Cardiac muscle cell (in vitro differentiated cells and primary cell): ENCODE data around the gene SNRPB. TPM values are rescaled to one million over a fixed set of nuclear protein-coding genes. Genes with fewer than 3 reads are reported as not detected.

Experiments
- DNase-seq, 2 donors: peaks; one replicate each; pipeline versions ENCODE4 v3.0.0 to v3.0.0-alpha.2; 2010 to 2017; ENCODE audit warnings: low read depth in 1 of 2, low spot score in 1 of 2
- H3K27ac ChIP-seq: fragments of 200-600 bp; sonication (generic); 2 replicates; pipeline ENCODE4 v1.5.1; 2016
- H3K27me3 ChIP-seq: fragments of 200-600 bp; sonication (generic); 2 replicates; pipeline ENCODE4 v1.6.0; 2016; ENCODE audit warnings: control low read depth
- H3K36me3 ChIP-seq: fragments of 200-600 bp; sonication (generic); 2 replicates; pipeline ENCODE4 v1.5.1; 2016; ENCODE audit warnings: control low read depth
- H3K4me1 ChIP-seq: fragments of 200-600 bp; sonication (generic); 2 replicates; pipeline ENCODE4 v1.8.1; 2017; ENCODE audit warnings: low read depth, mild to moderate bottlenecking, mixed run types
- H3K4me3 ChIP-seq: fragments of 200-600 bp; sonication (generic); 2 replicates; pipeline ENCODE4 v1.5.1; 2016; ENCODE audit warnings: mild to moderate bottlenecking
- H3K9me3 ChIP-seq: fragments of 200-600 bp; sonication (generic); 2 replicates; pipeline ENCODE4 v1.5.1; 2017; ENCODE audit warnings: low read depth, mild to moderate bottlenecking, control low read depth
- polyA plus RNA-seq: library from polyadenylated mRNA; unstranded; fragments of >200 nt; fragmentation: Nextera tagmentation; extraction: Ambion mirVana; gene quantifications from 2 replicates; pipeline ENCODE4 v1.2.1, GENCODE V29; 2016
- total RNA-seq: library from RNA; depleted of rRNA; stranded (reverse); fragments of >200 nt; gene quantifications from 2 replicates; pipeline ENCODE4 v1.2.3, GENCODE V29; 2016
- TF ChIP-seq, protein P1 (sequence below): IDR thresholded peaks from 2 replicates; pipeline ENCODE4 v1.5.1; 2012; ENCODE audit warnings: low read depth, mild to moderate bottlenecking, low read length

SNRPB gene
- 187 and 290 TPM in 2 replicates for total RNA-seq
- polyA plus RNA-seq: 190 and 251 TPM in 2 replicates

DNA sequence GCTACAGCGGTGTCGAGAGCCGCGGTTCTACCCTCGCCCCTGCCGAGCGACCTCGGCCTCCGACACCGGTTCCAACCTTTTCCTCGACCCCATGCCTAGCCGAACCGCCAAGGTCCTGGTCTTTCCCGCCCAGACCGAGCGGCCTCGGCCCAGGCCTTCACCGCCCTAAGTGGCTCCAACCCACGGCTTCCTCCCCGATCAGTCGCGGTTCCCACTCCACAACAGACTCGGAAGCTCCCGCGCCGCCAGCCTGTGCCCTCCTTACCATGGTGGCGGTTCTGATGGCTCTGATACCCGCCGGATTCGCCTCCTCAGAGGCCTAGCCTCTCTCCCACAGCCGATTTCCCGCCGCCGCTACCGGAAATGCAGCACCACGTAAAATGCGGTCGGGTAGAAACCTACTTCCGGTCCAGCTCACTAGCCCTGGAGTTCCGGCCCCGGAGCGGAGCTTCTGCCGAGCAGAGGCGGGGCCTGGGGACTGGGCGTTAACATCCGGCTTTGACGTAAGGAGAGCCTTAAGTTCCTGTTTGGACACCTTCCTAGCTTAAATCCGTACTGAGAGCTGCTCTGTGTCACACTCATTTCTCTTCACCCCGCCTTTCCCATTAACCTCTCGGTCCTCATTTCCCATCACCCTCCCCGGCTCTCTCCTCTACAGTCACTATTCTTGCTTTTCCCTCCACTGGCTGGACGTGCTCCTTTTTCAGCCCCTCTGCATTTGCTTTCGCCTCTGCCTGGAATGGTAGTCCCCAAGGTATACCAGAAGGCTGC, at the start of gene SNRPB:
Gene SNRPB, minus strand, starts transcription at position 367 of the 771 bp plus-strand sequence. Its CDS starts 99 bp downstream, at position 268.
- Histone ChIP-seq H3K4me1 (peaks cover 6% of the 10 kb centered on the region), H3K27me3 (no peaks in the 10 kb centered on the region), H3K36me3 (peaks cover 20% of the 10 kb centered on the region), H3K4me3 (peak within 1 kb of the TSS; percentile 72), H3K27ac (peak within 1 kb of the TSS; percentile 95), H3K9me3 (no peaks in the 10 kb centered on the region)
- DNase-seq: peak; percentile 99 to 100
- TF ChIP-seq, protein P1, sequence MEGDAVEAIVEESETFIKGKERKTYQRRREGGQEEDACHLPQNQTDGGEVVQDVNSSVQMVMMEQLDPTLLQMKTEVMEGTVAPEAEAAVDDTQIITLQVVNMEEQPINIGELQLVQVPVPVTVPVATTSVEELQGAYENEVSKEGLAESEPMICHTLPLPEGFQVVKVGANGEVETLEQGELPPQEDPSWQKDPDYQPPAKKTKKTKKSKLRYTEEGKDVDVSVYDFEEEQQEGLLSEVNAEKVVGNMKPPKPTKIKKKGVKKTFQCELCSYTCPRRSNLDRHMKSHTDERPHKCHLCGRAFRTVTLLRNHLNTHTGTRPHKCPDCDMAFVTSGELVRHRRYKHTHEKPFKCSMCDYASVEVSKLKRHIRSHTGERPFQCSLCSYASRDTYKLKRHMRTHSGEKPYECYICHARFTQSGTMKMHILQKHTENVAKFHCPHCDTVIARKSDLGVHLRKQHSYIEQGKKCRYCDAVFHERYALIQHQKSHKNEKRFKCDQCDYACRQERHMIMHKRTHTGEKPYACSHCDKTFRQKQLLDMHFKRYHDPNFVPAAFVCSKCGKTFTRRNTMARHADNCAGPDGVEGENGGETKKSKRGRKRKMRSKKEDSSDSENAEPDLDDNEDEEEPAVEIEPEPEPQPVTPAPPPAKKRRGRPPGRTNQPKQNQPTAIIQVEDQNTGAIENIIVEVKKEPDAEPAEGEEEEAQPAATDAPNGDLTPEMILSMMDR: no peak

DNA sequence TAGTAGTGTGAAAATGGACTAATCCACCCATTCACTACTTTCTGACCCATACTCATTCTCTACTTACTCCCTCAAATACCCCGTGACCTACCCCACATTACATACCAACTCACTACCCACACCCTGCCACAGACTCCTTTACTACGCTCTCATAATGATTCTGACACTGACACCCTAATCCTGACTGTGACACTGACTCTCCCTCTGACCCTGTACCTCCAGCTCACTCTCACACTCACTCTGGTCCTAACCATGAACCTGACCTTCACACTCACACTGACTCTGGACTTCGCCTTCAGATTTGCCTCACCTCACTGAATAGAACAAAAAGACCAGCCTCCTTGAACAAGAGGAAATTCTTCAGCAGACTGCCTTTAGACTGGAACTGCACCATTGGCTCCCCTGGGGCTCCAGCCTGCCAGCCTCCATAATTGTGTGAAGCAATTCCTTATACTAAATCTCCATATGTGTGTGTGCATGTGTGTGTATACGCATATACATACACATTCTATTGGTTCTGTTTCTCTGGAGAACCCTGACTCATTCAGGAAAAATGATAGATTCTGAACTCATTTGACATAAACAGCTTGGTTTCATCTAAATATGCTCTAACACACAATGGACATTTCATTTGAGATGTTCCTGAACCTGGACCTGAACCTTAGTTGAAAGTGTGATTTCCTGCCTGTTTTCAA, 48.7 kb upstream of the SNRPB start:
- Histone ChIP-seq H3K4me3 (no peak overlapping the region), H3K36me3 (no peaks in the 10 kb centered on the region), H3K27ac (no peak overlapping the region), H3K4me1 (no peaks in the 10 kb centered on the region), H3K9me3 (no peaks in the 10 kb centered on the region), H3K27me3 (peaks cover 90% of the 10 kb centered on the region)
- TF ChIP-seq, protein P1: no peak
- DNase-seq: peak in 1 of 2 donors; percentile 81

DNA sequence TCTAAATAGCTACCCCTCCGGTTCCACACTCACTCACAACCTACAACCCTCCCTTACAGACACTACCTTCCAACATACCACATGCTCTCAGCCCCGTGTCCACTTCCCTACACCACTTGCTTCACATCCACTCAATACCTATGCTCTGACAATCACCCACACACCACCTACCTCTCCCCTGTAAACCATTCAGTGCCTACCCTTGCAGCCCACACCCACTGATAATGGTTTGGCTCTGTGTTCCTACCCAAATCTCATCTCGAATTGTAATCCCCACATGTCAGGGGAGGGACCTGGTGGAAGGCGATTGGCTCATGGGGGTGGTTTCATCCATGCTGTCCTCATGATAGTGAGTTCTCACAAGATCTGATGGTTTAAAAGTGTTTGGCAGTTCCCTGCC, 48.0 kb upstream of the SNRPB start:
- TF ChIP-seq, protein P1: no peak
- H3K36me3 ChIP-seq: no peaks in the 10 kb centered on the region
- H3K4me1 ChIP-seq: no peaks in the 10 kb centered on the region
- H3K9me3 ChIP-seq: no peaks in the 10 kb centered on the region
- peaks cover 90% of the 10 kb centered on the region for H3K27me3 ChIP-seq
- H3K4me3 ChIP-seq: no peak overlapping the region
- no peak for DNase-seq
- no peak overlapping the region for H3K27ac ChIP-seq

DNA sequence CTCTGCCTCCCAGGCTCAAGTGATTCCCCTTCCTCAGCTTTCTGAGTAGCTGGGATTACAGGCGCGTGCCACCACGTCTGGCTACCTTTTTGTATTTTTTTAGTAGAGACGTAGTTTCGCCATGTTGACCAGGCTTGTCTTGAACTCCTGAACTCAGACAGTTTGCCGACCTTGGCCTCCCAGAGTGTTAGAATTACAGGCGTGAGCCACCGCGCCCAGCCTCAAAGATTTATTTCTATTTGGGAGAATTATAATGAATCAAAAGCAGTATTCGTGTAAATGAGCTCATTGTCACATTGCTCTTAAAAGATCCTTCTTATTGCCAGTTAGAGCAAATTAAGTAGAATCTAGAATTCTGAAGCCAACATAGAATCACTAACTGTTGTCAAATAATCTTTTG, 47.5 kb upstream of the SNRPB start:
- TF ChIP-seq, protein P1: no peak
- no peak overlapping the region for H3K4me3 ChIP-seq
- H3K4me1 ChIP-seq: no peaks in the 10 kb centered on the region
- no peaks in the 10 kb centered on the region for H3K36me3 ChIP-seq
- peaks cover 90% of the 10 kb centered on the region for H3K27me3 ChIP-seq
- no peaks in the 10 kb centered on the region for H3K9me3 ChIP-seq
- H3K27ac ChIP-seq: no peak overlapping the region
- DNase-seq: no peak

DNA sequence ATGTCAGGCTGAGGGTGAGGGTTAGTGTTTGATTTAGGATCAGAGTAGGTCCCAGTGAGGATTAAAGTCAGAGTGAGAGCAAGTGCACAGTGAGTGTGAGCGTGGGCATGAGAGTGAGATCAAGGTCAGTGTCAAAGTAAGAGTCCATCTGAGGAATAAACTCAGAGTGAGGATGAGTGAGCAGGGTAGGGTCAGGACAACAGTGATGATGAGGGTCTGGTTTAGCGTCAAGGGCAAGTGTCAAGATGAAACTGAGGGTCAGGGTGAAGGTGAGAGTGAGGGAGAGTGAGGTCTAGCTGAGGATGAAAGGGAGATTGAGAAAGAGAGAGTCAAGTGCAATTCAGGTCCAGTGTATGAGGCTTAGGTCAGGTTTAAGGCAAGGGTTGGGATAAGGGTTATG, 45.8 kb upstream of the SNRPB start:
- Histone ChIP-seq H3K9me3 (no peaks in the 10 kb centered on the region), H3K4me1 (no peaks in the 10 kb centered on the region), H3K27me3 (peaks cover 92% of the 10 kb centered on the region), H3K36me3 (no peaks in the 10 kb centered on the region), H3K4me3 (no peak overlapping the region), H3K27ac (no peak overlapping the region)
- TF ChIP-seq, protein P1: no peak
- no peak for DNase-seq
